ENCODE results near the gene C9orf72. TPM values are rescaled to one million over a fixed set of nuclear protein-coding genes. Genes with fewer than 3 reads are reported as not detected.

Gene C9orf72
- total and polyA plus RNA-seq, 7 donors: 10.5 to 26.8 (median 19.4) TPM

- peak overlapping the region; percentile 88 for H3K4me3 ChIP-seq
- intact Hi-C loops (cut with DNase I): no loop called here
- no peak for DNase-seq
- TF ChIP-seq, protein P1, sequence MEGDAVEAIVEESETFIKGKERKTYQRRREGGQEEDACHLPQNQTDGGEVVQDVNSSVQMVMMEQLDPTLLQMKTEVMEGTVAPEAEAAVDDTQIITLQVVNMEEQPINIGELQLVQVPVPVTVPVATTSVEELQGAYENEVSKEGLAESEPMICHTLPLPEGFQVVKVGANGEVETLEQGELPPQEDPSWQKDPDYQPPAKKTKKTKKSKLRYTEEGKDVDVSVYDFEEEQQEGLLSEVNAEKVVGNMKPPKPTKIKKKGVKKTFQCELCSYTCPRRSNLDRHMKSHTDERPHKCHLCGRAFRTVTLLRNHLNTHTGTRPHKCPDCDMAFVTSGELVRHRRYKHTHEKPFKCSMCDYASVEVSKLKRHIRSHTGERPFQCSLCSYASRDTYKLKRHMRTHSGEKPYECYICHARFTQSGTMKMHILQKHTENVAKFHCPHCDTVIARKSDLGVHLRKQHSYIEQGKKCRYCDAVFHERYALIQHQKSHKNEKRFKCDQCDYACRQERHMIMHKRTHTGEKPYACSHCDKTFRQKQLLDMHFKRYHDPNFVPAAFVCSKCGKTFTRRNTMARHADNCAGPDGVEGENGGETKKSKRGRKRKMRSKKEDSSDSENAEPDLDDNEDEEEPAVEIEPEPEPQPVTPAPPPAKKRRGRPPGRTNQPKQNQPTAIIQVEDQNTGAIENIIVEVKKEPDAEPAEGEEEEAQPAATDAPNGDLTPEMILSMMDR (IDR thresholded peaks at IDR 0.05): no peak
- H3K4me1 ChIP-seq: peaks cover 11% of the 10 kb centered on the region
- peak; percentile 44 to 68 (median 64) for ATAC-seq
- H3K9me3 ChIP-seq: no peaks in the 10 kb centered on the region
- H3K36me3 ChIP-seq (ENCODE audit: insufficient read depth in 1 of 2, low read depth in 1 of 2): peaks cover 0 to 2% of the 10 kb centered on the region in 2 donors
- H3K27me3 ChIP-seq (ENCODE audit: insufficient read depth in 3 of 3, low read length in 2 of 3): no peaks in the 10 kb centered on the region
- 0 to 2% (median 0%) methylated on average over 6 of the region's 6 CpGs for WGBS, 3 donors
- peak overlapping the region; percentile 97 for H3K27ac ChIP-seq
Observed at GRCh38 chr9:27572566-27572917, 739 bp downstream of the C9orf72 start.

GRCh38 chr9:27572061-27572460 lies 1.2 kb downstream of the C9orf72 start:
- Histone ChIP-seq H3K36me3 (ENCODE audit: insufficient read depth in 1 of 2, low read depth in 1 of 2) (peaks cover 0 to 2% of the 10 kb centered on the region in 2 donors), H3K4me1 (peaks cover 11% of the 10 kb centered on the region), H3K4me3 (peak overlapping the region; percentile 88), H3K27ac (peak overlapping the region; percentile 97), H3K27me3 (ENCODE audit: insufficient read depth in 3 of 3, low read length in 2 of 3) (no peaks in the 10 kb centered on the region), H3K9me3 (no peaks in the 10 kb centered on the region)
- ATAC-seq (no peak), DNase-seq (no peak)
- intact Hi-C loops (cut with DNase I): no loop called here
- TF ChIP-seq, protein P1 (IDR thresholded peaks at IDR 0.05): no peak
- 19 to 36% (median 26%) methylated on average over 3 of the region's 3 CpGs for WGBS, 3 donors

- peaks cover 11% of the 10 kb centered on the region for H3K4me1 ChIP-seq
- WGBS, 3 donors: 87 to 90% (median 89%) methylated on average over 4 of the region's 4 CpGs
- intact Hi-C loops (cut with DNase I): loop anchor here in 1 of 2 donors (1.0 kb wide), 1 partner anchor 26 kb away; no protein-coding TSS in a partner anchor
- no peaks in the 10 kb centered on the region for H3K9me3 ChIP-seq
- no peaks in the 10 kb centered on the region for H3K27me3 ChIP-seq (ENCODE audit: insufficient read depth in 3 of 3, low read length in 2 of 3)
- no peak overlapping the region for H3K27ac ChIP-seq
- peaks cover 2 to 10% of the 10 kb centered on the region in 2 donors for H3K36me3 ChIP-seq (ENCODE audit: insufficient read depth in 1 of 2, low read depth in 1 of 2)
- TF ChIP-seq, protein P1 (IDR thresholded peaks at IDR 0.05): no peak
- DNase-seq (no peak), ATAC-seq (no peak)
- H3K4me3 ChIP-seq: no peak overlapping the region
Observed at GRCh38 chr9:27571011-27571410, 2.3 kb downstream of the C9orf72 start.

DNA sequence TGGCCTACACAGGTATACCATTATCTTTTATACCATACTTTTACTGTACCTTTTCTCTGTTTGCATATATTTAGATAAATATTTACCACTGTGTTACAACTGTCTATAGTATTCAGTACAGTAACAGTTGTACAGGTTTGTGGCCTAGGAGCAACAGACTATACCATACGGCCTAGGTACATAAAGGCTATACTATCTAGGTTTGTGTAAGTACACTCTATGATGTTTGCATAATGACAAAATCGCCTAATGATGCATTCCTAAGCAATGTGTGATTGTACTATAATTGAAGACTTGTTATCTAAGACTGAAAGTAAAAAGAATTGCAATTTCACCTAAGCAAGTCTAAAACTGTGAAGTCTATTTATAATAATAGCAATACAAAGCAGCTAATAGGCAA lies 3.9 kb downstream of the C9orf72 start:
- H3K36me3 ChIP-seq (ENCODE audit: insufficient read depth in 1 of 2, low read depth in 1 of 2): peaks cover 2 to 26% of the 10 kb centered on the region in 2 donors
- H3K4me1 ChIP-seq: peaks cover 11% of the 10 kb centered on the region
- H3K27ac ChIP-seq: no peak overlapping the region
- DNase-seq: no peak
- TF ChIP-seq, protein P1 (IDR thresholded peaks at IDR 0.05): no peak
- no peak overlapping the region for H3K4me3 ChIP-seq
- H3K9me3 ChIP-seq: no peaks in the 10 kb centered on the region
- 43 to 95% (median 63%) methylated on average over 2 of the region's 2 CpGs for WGBS, 3 donors
- intact Hi-C loops (cut with DNase I): no loop called here
- no peaks in the 10 kb centered on the region for H3K27me3 ChIP-seq (ENCODE audit: insufficient read depth in 3 of 3, low read length in 2 of 3)
- ATAC-seq: no peak

DNA sequence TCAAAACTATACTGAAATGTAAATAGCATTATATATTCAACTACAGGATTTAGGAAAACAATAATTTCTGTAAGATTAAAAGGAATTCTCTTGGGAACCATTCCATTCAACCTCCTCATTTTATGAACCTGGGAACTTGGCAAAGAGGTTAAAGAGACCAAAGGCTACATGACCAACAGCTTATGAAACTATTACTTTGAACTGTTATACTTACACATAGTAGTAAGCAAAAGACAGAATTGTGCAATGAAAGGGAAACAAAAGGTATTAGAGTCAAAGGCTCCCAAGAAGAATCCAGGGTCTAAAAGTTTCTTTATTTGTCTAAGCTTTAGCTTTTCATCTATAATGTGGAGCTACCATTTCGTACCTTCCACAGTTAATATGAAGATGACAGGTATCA lies 7.2 kb downstream of the C9orf72 start:
- TF ChIP-seq, protein P1 (IDR thresholded peaks at IDR 0.05): no peak
- WGBS, 3 donors: 98 to 100% (median 100%) methylated on average over 1 of the region's 1 CpG
- no peak for DNase-seq
- H3K36me3 ChIP-seq (ENCODE audit: insufficient read depth in 1 of 2, low read depth in 1 of 2): peaks cover 2 to 46% of the 10 kb centered on the region in 2 donors
- ATAC-seq: no peak
- intact Hi-C loops (cut with DNase I): no loop called here
- no peak overlapping the region for H3K4me3 ChIP-seq
- H3K9me3 ChIP-seq: no peaks in the 10 kb centered on the region
- H3K27me3 ChIP-seq (ENCODE audit: insufficient read depth in 3 of 3, low read length in 2 of 3): no peaks in the 10 kb centered on the region
- peaks cover 7% of the 10 kb centered on the region for H3K4me1 ChIP-seq
- H3K27ac ChIP-seq: no peak overlapping the region

Data from psoas muscle (tissue), 8 donors.